ENCODE data around the gene HOXD9.

GRCh38 chr2:176106581-176107539 is 15.7 kb upstream of the HOXD9 start, which contains the start of gene HOXD11:
- TF ChIP-seq CTCF (conservative IDR thresholded peaks at IDR 0.05) (no peak), EZH2 (IDR thresholded peaks at IDR 0.05; ENCODE audit: low read depth) (no peak)

Measured in PC-9 (cell line).